HG03139 (cell line): ENCODE measurements around the gene CAV3.
"Not testable (repeated sequence)": the region's sequence is repeated elsewhere in the genome, so short reads cannot be mapped to it uniquely, and the experiment has no call there.

Source experiments
- ATAC-seq: cut with Tn5 transposase; IDR thresholded peaks from one replicate; pipeline ENCODE4 v1.9.1; 2021; ENCODE audit not compliant: unreplicated experiment

The CAV3 gene

DNA sequence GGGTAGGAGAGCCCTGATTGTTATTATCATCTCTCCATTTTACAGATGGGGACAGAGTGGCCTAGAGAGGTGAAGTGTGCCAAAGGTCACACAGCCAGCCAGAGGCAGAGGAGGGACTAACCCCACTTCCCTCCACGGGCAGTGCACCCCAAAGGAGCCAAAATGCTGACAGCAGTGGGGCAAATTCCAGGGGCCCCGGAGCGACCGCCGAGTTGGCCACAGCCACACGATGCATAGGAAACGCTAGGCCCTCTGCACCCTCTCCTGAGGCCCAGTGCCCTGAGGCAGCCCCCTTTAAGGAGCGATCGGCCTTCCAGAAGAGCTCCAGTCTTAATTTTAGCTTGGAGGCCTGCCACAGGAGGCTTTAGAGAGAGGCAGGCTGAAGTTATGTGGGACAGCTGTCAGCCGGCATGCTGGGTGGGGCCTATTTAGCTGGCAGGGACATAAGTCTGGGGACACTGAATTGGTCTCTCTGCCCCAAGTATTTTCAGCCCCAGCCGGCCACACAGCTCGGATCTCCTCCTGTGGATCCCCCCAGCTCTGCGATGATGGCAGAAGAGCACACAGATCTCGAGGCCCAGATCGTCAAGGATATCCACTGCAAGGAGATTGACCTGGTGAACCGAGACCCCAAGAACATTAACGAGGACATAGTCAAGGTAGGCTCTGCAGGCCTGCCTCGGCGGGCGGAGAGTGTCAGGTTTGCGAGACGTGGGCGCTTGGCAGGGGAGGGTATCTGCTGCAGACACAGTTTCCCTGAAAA is at the start of gene CAV3:
Gene CAV3, plus strand, starts transcription at position 471 of the 763 bp plus-strand sequence. Its CDS starts 75 bp downstream, at position 546.
- no peak for ATAC-seq

- ATAC-seq = not testable (repeated sequence)
Measured at GRCh38 chr3:8684992-8685391, 48.6 kb upstream of the CAV3 start.

DNA sequence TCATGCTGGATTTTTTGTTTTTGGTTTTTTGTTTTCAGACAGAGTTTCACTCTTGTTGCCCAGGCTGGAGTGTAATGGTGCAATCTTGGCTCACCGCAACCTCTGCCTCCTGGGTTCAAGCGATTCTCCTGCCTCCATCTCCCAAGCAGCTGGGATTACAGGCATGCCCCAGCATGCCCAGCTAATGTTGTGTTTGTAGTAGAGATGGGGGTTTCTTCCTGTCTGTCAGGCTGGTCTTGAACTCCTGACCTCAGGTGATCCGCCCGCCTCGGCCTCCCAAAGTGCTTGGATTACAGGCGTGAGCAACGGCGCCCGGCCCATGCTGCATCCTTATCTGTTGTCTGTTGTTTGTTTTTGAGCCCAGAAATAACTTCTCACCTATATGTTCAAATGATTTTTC is 42.3 kb upstream of the CAV3 start:
- not testable (repeated sequence) for ATAC-seq

DNA sequence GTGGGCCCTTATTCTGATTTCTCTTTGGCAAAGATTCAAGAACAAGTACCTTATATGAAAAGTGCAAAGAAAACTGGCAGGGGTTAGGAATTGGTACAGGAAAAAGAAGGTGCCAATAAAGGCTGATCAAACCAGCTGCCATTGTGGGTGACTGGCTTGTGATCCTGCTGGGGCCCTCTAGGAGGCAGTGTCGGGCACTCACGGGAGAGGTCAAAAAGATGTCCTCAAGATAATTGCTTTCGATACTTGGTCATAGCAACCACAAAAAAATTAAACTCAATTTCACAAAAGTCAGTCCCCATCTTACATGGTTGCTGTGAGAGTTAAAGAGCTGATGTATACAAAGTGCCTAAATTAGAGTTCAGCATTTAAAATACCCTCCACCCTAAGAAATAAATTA is 31.0 kb upstream of the CAV3 start:
- no peak for ATAC-seq

DNA sequence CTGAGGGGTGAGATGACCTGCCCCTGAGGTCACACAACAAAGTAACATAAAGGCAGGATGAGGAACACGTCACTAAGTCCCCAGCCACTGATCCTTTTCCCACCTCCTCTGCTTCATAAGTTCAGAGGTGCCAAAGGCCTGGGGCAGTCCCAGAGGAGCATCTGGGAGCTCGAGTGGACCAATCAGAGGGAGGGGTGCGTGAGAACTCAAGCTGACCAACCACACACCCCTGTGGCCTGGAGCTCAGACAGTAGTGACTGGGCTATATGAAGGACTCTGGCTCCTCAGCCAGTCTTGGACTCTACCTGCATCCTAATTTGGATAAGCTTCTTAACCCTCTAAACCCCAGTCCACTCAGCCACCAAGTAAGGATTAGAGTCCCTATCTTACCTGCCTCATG is 28.0 kb upstream of the CAV3 start:
- no peak for ATAC-seq

DNA sequence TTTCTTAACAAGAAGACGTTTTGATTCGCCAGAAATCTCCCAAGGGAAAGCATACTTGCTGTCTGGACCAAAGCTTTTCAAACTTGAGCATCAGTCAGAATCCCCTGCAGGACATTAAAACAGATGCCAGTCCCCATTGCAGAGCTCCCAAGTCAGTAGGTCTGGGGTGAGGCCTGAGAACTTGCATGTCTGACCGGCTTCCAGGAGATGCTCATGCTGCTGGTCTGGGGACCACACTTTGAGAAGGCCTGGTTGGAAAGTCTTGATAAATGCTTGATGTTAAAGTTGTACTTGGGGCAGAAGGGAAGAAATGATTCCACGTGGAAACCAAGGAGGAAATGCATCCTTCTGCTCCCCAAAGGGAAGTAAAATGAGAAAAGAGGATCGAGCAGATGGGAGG is 24.3 kb upstream of the CAV3 start:
- no peak for ATAC-seq

GRCh38 chr3:8709801-8710507 is 23.6 kb upstream of the CAV3 start:
- ATAC-seq = no peak

DNA sequence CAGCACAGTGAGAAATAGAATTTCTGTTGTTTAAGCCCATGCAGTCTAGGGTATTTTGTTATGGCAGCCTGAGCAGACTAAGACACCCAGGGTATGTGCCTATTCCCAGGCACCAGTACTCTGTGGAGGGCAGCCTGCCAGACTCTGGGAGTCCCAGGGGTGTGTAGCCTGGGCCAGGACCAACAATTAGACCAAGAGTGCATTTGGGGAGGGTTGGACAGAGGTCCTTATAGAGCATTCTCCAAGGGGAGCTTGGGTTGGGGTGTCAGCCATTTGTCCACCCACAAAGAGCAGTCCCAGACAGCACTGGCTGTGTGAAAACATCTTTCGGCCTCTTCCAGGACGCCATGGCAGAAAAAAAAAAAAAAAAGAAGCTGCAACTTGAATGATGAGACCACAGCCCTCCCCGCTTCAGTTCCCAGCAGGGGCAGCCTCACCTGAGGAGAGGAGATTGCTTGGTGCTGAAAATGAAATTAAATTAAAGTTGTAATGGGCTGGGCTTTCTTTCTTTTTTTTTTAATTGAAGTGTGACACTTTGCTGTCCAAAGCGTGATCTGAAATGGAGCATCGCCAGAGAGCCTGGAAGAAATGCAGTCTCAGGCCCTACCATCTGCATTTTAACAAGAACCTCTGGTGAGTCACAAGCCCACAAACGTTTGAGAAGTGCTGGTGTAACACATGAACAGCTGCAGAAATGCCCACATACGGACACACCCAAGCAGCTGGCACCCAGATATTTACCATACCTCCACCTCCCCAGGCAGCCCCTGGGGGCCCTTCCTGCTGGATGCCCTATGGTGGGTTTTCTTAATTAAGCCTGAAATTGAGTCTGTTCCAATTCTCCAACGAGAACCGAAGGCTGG is 21.3 kb upstream of the CAV3 start:
- ATAC-seq = no peak

DNA sequence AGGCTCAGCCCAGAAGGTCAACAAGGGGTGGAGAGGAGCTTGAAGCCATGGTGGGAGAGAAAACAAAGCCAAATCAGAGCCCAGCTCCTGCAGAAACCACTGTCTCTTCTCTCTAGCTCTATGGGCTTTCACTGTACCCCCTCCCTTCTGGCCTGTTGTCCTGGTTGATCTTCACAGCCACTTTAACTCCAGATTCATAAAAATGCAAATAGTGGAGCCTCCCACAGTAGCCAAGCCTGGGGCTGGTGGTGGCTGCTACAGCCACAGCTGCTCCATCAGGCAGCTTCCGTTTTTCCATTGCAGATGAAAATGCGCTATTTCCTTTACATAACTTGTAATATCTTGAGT is 20.7 kb upstream of the CAV3 start:
- no peak for ATAC-seq

- peak; percentile 83 for ATAC-seq
Measured at GRCh38 chr3:8713901-8714759, 19.5 kb upstream of the CAV3 start.

DNA sequence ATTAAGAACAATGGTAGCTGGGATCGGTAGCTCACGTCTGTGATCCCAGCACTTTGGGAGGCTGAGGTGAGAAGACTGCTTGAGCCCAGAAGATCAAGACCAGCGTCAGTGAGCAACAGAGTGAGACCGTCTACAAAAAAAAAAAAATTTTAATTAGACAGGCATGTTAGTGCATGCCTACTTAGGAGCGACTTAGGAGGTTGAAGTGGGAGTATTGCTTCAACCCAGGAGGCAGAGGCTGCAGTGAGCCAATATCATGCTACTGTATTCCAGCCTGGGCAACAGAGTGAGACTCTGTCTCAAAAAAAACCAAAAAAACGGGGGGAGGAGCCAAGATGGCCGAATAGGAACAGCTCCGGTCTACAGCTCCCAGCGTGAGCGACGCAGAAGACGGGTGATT is 17.8 kb upstream of the CAV3 start:
- ATAC-seq = not testable (repeated sequence)

DNA sequence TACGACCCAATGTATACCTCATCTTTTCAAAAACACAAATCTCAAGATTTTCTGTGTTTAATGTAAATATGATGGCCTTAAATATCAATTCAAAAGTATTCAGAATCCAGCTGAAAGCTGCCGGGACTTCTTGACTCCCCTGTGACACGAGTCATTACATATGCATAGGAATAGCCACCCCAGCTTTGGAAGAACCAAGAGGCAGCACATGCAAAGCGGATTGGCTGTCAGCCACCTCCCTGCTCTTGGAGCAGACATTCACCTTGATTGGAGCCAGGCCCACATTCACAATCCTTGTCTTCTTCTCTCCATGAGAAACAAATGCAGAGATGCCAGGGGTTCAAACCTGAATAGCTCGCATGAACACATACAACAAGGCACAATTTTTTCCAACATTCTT is 10.8 kb upstream of the CAV3 start:
- no peak for ATAC-seq

DNA sequence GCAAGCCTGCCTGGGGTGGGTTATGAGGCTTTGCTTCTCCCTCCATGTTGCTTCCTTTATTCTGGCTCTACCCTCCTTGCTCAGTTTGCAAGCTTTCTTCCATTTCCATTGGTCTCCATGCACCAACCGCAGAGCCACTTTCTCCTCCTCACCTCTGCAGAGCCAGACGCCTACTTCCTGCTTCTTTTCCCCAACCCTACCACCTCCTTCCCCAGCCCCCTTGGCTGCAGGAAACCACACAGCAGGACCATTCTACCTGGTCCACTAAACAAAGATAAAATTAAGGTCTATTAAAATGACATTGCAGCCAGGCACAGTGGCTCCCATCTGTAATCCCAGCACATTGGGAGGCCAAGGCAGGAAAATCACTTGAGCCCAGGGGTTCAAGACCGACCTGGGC is 10.0 kb upstream of the CAV3 start:
- no peak for ATAC-seq

GRCh38 chr3:8724108-8724752 is 9.4 kb upstream of the CAV3 start:
- no peak for ATAC-seq

- no peak for ATAC-seq
Measured at GRCh38 chr3:8727605-8728512, 5.7 kb upstream of the CAV3 start.

DNA sequence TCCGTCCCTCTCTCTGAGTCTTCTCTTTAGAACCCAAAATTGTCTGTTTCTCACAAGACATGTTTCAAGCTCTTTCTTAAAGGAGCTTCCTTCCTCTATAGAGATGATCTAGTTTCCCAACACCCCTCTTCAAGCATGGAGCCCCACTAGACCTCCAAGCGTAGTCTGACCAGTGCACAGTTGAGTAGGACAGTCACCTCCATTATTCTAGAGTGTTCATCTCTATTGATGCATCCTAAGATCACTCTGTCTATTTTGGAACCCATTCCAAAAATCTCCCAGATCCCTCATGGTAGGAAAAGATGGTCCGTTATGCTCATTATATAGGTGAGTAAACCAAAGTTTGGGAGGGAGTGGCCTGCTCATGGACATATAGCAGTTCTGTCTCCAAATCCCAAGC is 4.1 kb upstream of the CAV3 start:
- ATAC-seq = no peak

GRCh38 chr3:8730656-8731055 is 2.9 kb upstream of the CAV3 start:
- no peak for ATAC-seq

DNA sequence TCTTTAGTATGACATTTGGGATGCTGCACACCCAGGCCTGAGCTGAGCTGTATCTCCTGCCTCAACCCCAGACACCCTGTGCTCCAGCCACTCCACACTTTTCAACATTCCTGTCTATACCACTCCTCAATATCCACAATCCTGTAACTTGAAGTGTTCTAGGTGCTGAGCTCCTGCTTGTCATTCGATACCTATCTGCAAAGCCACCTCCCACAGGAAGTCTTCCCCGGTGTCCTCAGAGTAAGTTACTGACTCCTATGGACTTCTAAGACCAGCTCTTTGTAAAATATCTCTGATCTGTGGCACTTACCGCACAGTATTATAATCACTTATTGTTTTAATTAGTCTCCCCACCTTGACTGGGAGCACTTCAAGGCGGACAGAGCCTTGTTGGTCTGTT is 1.2 kb upstream of the CAV3 start:
- ATAC-seq = no peak

DNA sequence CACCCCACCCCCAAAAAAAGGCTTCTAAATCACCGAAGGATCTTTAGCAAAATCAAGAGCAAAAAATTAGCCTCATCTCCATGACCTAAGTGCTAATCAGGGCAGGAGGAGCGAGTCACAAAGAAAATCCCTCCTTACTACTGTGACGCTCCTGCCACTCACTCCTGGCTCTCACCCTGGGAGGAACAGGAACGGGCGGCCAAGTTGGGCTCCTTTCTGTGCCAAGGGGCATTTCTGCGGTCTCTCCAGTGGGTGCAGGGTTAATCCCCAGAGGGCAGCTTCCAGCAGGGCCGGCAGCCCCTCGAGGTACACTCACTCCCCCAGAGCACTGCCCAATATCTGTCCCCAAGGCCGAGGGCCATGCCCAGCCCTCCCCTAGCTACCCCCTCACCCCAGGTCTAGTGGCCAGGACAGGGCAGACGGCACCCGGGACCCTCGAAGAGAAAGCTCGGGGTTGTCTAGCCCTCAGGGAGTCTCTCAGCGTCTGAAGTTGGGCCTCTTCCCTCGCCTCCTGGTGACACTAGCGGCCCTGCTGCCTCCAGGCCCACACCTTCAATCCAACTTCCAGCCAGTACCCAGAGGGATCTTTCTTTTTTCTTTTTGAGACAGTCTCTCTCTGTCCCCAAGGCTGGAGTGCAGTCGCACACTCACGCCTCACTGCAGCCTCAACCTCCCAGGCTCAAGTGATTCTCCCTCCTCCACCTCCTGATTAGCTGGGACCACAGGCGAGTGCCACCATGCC is 706 bp downstream of the CAV3 start:
- no peak for ATAC-seq
